Stimulated activated CD8-positive, alpha-beta memory T cell treated with anti-CD3 and anti-CD28 coated beads, Interleukin-4, amount 100 ng/mL, for 1 hour (primary cell): Measurements from ENCODE around the gene NCKAP5.

Experiments
- DNase-seq, 2 donors: peaks; one replicate each; pipeline ENCODE4 v3.0.0-alpha.2; 2020; ENCODE audit warnings: low read depth in 2 of 2, low spot score in 1 of 2

The NCKAP5 gene

GRCh38 chr2:133568172-133568571 lies at the start of gene NCKAP5:
Gene NCKAP5 (minus strand): TSS chr2:133568463. CDS start chr2:133517526, 50,937 bp downstream.
- DNase-seq = no peak

- DNase-seq = no peak
Measured at GRCh38 chr2:133609664-133610063, 41.4 kb upstream of the NCKAP5 start.

- no peak for DNase-seq
Measured at GRCh38 chr2:133608291-133608690, 40.0 kb upstream of the NCKAP5 start.

GRCh38 chr2:133607679-133608078 lies 39.4 kb upstream of the NCKAP5 start:
- DNase-seq = no peak

- no peak for DNase-seq
Measured at GRCh38 chr2:133606616-133607015, 38.4 kb upstream of the NCKAP5 start.

GRCh38 chr2:133605766-133606137 lies 37.5 kb upstream of the NCKAP5 start:
- no peak for DNase-seq

GRCh38 chr2:133605011-133605765 lies 36.9 kb upstream of the NCKAP5 start:
- DNase-seq = no peak

- no peak for DNase-seq
Measured at GRCh38 chr2:133603109-133603508, 34.8 kb upstream of the NCKAP5 start.

GRCh38 chr2:133602538-133602937 lies 34.3 kb upstream of the NCKAP5 start:
- no peak for DNase-seq

- no peak for DNase-seq
Measured at GRCh38 chr2:133600266-133600928, 32.1 kb upstream of the NCKAP5 start.

GRCh38 chr2:133599811-133600210 lies 31.5 kb upstream of the NCKAP5 start:
- no peak for DNase-seq

- DNase-seq = no peak
Measured at GRCh38 chr2:133599211-133599803, 31.0 kb upstream of the NCKAP5 start.

GRCh38 chr2:133598769-133599168 lies 30.5 kb upstream of the NCKAP5 start:
- DNase-seq = no peak

- no peak for DNase-seq
Measured at GRCh38 chr2:133596701-133597393, 28.6 kb upstream of the NCKAP5 start.

GRCh38 chr2:133591164-133591563 lies 22.9 kb upstream of the NCKAP5 start:
- no peak for DNase-seq

GRCh38 chr2:133589456-133589855 lies 21.2 kb upstream of the NCKAP5 start:
- no peak for DNase-seq

GRCh38 chr2:133588144-133588543 lies 19.9 kb upstream of the NCKAP5 start:
- no peak for DNase-seq

GRCh38 chr2:133586978-133587377 lies 18.7 kb upstream of the NCKAP5 start:
- no peak for DNase-seq

GRCh38 chr2:133581010-133581760 lies 12.9 kb upstream of the NCKAP5 start:
- DNase-seq = no peak

- DNase-seq = no peak
Measured at GRCh38 chr2:133579274-133579673, 11.0 kb upstream of the NCKAP5 start.

- DNase-seq = no peak
Measured at GRCh38 chr2:133576714-133577113, 8.5 kb upstream of the NCKAP5 start.
